ENCODE results near the gene CORO6. TPM values are rescaled to one million over a fixed set of nuclear protein-coding genes. Genes with fewer than 3 reads are reported as not detected.

Gene CORO6
- total and polyA plus RNA-seq, 2 donors from 2014 or later: 2.1 to 5.9 TPM

DNA sequence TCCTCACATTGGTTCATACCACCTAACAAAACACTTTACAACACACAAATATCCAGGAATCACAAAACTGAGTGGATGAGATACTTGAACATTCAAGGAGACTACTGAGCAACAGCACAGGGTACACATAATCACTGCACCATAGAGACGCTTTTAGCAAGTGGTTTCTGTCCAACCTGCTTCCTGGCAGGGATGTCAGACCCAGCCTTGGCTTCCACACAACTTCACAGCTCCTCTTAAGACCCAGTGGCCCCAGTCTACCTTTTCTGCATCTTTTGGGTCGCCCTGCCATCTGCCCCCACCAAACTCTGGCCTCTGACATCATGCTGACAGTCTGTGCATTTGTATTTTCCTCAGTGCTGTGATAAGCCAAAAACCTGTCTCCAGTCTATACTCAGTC lies 5.9 kb upstream of the CORO6 start:
- TF ChIP-seq CTCF (IDR thresholded peaks at IDR 0.05; ENCODE audit: borderline replicate concordance, extremely low read depth, insufficient read depth): no peak
- H3K4me1 ChIP-seq (ENCODE audit: control insufficient read depth in 2 of 3, insufficient read depth in 2 of 3, low read depth in 1 of 3, low read length in 3 of 3): no peaks in the 10 kb centered on the region
- no peak for FAIRE-seq

DNA sequence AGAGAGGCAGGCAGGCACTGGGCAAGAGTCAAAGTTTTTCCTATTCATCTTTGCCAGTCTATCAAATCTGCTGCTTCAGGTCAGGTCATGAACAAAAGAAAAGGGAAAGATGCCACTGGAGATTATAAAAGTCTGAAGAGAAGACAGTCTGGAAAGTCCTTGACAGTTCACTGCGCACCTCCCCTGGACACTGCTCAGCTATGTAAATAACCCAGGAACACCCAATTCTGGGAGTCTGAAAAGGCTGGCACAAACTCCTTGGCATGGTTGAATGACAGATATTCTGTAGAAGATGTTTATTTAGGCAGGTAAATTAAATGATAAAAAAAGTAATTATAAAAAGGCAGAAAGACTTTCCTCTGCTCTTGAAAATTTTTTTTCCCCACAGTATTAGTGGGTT lies 5.2 kb upstream of the CORO6 start:
- H3K9ac ChIP-seq (ENCODE audit: low read length in 3 of 3): no peak overlapping the region
- intact Hi-C loops (cut with DNase I): no loop called here
- H3K9me3 ChIP-seq (ENCODE audit: control insufficient read depth in 2 of 3, insufficient read depth in 1 of 3, low read length in 3 of 3): no peaks in the 10 kb centered on the region
- H3K36me3 ChIP-seq (ENCODE audit: control insufficient read depth in 2 of 3, insufficient read depth in 3 of 3, low read length in 3 of 3): peaks cover 0 to 22% (median 13%) of the 10 kb centered on the region in 3 donors
- FAIRE-seq (no peak), DNase-seq (no peak)
- no peak for TF ChIP-seq CTCF (IDR thresholded peaks at IDR 0.05; ENCODE audit: borderline replicate concordance, extremely low read depth, insufficient read depth)
- H3K4me3 ChIP-seq (ENCODE audit: low read length in 3 of 3): no peak overlapping the region
- no peaks in the 10 kb centered on the region for H3K27me3 ChIP-seq (ENCODE audit: control insufficient read depth, insufficient read depth, low read length)
- peaks cover 0 to 1% (median 0%) of the 10 kb centered on the region in 3 donors for H3K4me1 ChIP-seq (ENCODE audit: control insufficient read depth in 2 of 3, insufficient read depth in 2 of 3, low read depth in 1 of 3, low read length in 3 of 3)
- no peak overlapping the region for H3K27ac ChIP-seq (ENCODE audit: low read depth in 2 of 2, low read length in 2 of 2)

More for the DNA sequence above, 5.9 kb upstream of the CORO6 start:
- Histone ChIP-seq H3K27me3 (ENCODE audit: control insufficient read depth, insufficient read depth, low read length) (no peaks in the 10 kb centered on the region), H3K4me3 (ENCODE audit: low read length in 3 of 3) (no peak overlapping the region), H3K9ac (ENCODE audit: low read length in 3 of 3) (no peak overlapping the region), H3K9me3 (ENCODE audit: control insufficient read depth in 2 of 3, insufficient read depth in 1 of 3, low read length in 3 of 3) (no peaks in the 10 kb centered on the region), H3K27ac (ENCODE audit: low read depth in 2 of 2, low read length in 2 of 2) (no peak overlapping the region), H3K36me3 (ENCODE audit: control insufficient read depth in 2 of 3, insufficient read depth in 3 of 3, low read length in 3 of 3) (peaks cover 0 to 22% (median 13%) of the 10 kb centered on the region in 3 donors)
- intact Hi-C loops (cut with DNase I): no loop called here
- DNase-seq: no peak

DNA sequence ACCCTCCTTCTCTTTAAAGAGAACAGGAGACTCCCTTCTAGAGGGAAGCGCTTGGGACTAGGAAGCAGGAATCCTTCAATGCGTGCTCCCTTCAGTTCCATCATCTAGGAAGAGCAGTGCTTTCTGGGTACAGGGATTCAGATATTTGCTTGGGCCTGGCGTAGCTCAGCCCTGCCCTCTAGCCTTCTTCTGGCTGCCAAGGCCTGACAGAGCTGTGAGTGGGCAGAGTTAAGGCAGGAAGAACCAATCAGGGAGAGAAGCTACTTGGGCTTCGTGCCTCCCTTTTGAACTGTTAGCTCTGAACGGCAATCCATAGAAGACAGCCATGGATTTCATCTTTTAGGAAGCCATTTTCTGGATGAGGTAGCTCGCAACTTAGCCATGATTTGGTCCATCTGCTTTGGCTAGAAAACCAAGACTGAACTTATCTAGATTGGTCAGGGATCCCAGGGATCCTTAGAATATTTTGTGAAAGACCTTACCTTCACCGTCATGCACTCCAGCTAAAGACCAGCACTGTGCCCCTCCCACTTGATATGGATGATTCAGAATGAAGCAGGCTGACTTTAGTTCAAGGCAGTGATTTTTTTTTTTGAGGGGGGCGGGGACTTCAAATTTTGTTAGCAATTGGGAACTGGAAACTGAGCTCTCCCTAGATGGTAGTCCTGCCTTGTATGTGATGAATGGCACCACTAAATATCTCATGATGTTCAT lies 2.5 kb upstream of the CORO6 start:
- H3K9me3 ChIP-seq (ENCODE audit: control insufficient read depth in 2 of 3, insufficient read depth in 1 of 3, low read length in 3 of 3): no peaks in the 10 kb centered on the region
- no peaks in the 10 kb centered on the region for H3K27me3 ChIP-seq (ENCODE audit: control insufficient read depth, insufficient read depth, low read length)
- no peak overlapping the region for H3K27ac ChIP-seq (ENCODE audit: low read depth in 2 of 2, low read length in 2 of 2)
- no peak for FAIRE-seq
- H3K4me1 ChIP-seq (ENCODE audit: control insufficient read depth in 2 of 3, insufficient read depth in 2 of 3, low read depth in 1 of 3, low read length in 3 of 3): peaks cover 0 to 7% (median 0%) of the 10 kb centered on the region in 3 donors
- H3K36me3 ChIP-seq (ENCODE audit: control insufficient read depth in 2 of 3, insufficient read depth in 3 of 3, low read length in 3 of 3): peaks cover 0 to 5% (median 0%) of the 10 kb centered on the region in 3 donors
- TF ChIP-seq CTCF (IDR thresholded peaks at IDR 0.05; ENCODE audit: borderline replicate concordance, extremely low read depth, insufficient read depth): no peak
- no peak for DNase-seq
- H3K9ac ChIP-seq (ENCODE audit: low read length in 3 of 3): no peak overlapping the region
- no peak overlapping the region for H3K4me3 ChIP-seq (ENCODE audit: low read length in 3 of 3)
- intact Hi-C loops (cut with DNase I): no loop called here

All from kidney (tissue), 14 donors.